NT2/D1 (cell line): ENCODE data around the gene KIF20A.

ENCODE experiments used
- SUZ12 ChIP-seq: IDR thresholded peaks from 2 replicates; pipeline ENCODE4 v1.6.1; 2011; ENCODE audit not compliant: insufficient read length, insufficient read depth; ENCODE audit errors: extremely low read depth
- ZNF274 ChIP-seq: IDR thresholded peaks from 2 replicates; pipeline ENCODE4 v1.6.1; 2011; ENCODE audit warnings: mild to moderate bottlenecking, low read depth, low read length

GRCh38 chr5:138149530-138149929, 29.4 kb upstream of the KIF20A start:
- TF ChIP-seq SUZ12, result no peak
- no peak for TF ChIP-seq ZNF274
